Gastrocnemius medialis (tissue), 4 donors: ENCODE data around the gene CCDC30.

Experiments used
- POLR2A ChIP-seq, 2 donors: fragments of 450-650 bp; IDR thresholded peaks; one replicate each; pipeline ENCODE4 v1.6.1; 2017; ENCODE audit warnings: antibody characterized with exemption in 2 of 2, mild to moderate bottlenecking in 2 of 2, moderate library complexity in 2 of 2
- TF ChIP-seq, protein P1 (sequence below), 5 experiments: fragments of 450-650 bp in 3 of 5; fragments of 200-600 bp in 2 of 5; sonication (generic) in 2 of 5; IDR thresholded peaks in 4 of 5; conservative IDR thresholded peaks in 1 of 5; 1 replicate in 4 of 5; 2 replicates in 1 of 5; pipeline ENCODE4 v1.5.1; 2016 to 2019; ENCODE audit warnings: antibody characterized with exemption in 5 of 5, mild to moderate bottlenecking in 3 of 5, moderate library complexity in 3 of 5

DNA sequence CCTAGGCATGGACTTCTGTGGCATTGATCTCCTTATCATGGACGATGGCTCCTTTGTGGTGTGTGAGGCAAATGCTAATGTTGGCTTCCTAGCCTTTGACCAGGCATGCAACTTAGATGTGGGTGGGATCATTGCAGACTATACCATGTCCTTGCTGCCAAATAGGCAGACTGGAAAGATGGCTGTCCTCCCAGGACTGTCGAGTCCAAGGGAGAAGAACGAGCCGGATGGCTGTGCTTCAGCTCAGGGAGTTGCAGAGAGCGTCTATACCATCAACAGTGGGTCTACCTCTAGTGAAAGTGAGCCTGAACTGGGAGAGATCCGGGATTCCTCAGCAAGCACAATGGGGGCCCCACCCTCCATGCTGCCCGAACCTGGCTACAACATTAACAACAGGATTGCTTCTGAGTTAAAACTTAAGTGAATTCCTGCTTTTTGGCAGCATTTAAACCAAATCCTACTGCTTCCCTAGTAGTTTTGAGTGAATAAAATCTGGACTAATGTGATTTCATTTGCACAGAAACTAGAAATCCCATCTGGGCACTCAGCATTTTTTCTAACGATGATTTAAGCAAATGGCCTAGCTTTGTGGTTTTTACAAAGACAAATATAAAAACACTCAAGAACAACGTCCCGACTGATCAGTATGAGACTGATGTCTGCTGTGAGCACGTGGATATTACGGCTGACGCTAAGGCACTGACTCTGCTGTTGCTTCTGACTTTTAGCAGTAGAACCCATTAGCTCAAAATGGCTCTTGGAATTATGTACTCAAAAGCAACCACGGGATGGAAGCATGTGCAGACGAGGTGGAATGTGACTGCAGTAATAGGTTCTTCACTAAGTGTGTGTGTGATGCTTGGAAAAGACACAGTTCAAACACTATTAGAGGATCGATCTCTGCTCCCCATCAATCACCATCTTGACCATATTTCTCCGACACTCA lies 48.3 kb upstream of the CCDC30 start:
- TF ChIP-seq, protein P1, sequence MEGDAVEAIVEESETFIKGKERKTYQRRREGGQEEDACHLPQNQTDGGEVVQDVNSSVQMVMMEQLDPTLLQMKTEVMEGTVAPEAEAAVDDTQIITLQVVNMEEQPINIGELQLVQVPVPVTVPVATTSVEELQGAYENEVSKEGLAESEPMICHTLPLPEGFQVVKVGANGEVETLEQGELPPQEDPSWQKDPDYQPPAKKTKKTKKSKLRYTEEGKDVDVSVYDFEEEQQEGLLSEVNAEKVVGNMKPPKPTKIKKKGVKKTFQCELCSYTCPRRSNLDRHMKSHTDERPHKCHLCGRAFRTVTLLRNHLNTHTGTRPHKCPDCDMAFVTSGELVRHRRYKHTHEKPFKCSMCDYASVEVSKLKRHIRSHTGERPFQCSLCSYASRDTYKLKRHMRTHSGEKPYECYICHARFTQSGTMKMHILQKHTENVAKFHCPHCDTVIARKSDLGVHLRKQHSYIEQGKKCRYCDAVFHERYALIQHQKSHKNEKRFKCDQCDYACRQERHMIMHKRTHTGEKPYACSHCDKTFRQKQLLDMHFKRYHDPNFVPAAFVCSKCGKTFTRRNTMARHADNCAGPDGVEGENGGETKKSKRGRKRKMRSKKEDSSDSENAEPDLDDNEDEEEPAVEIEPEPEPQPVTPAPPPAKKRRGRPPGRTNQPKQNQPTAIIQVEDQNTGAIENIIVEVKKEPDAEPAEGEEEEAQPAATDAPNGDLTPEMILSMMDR (IDR thresholded peaks at IDR 0.05 in 4 of 5, conservative IDR thresholded peaks at IDR 0.05 in 1 of 5), result no peak
- TF ChIP-seq POLR2A (IDR thresholded peaks at IDR 0.05), result no peak
